Stomach (tissue), 19 donors: ENCODE data around the gene ARPP19. TPM values are rescaled to one million over a fixed set of nuclear protein-coding genes. Genes with fewer than 3 reads are reported as not detected.
A peak's percentile ranks its signal among the peaks of the same experiment; 100 is the strongest.

Experiments
- DNase-seq, 2 donors: peaks; one replicate each; pipeline versions ENCODE4 v3.0.0 to v3.0.0-alpha.2; 2013 to 2019
- H3K27ac ChIP-seq, 5 donors: fragments of 200-600 bp in 4 of 5; sonication (generic) in 4 of 5; one replicate each; pipeline ENCODE4 v1.5.1; 2013 to 2019; ENCODE audit warnings: mild to moderate bottlenecking in 1 of 5, moderate library complexity in 1 of 5
- H3K27me3 ChIP-seq, 3 donors: fragments of 200-600 bp; sonication (generic); one replicate each; pipeline ENCODE4 v1.5.1; 2017 to 2019; ENCODE audit warnings: mixed run types in 1 of 3
- H3K36me3 ChIP-seq, 4 donors: fragments of 200-600 bp; sonication (generic); 1 replicate in 3 of 4; 2 replicates in 1 of 4; pipeline ENCODE4 v1.5.1; 2016 to 2019
- H3K4me1 ChIP-seq, 4 donors: fragments of 200-600 bp; sonication (generic); one replicate each; pipeline ENCODE4 v1.5.1; 2016 to 2019
- H3K4me3 ChIP-seq, 4 donors: fragments of 200-600 bp; sonication (generic) in 3 of 4; one replicate each; pipeline ENCODE4 v1.5.1; 2016 to 2019; ENCODE audit warnings: mild to moderate bottlenecking in 1 of 4
- H3K9me3 ChIP-seq, 4 donors: fragments of 200-600 bp; sonication (generic); one replicate each; pipeline ENCODE4 v1.5.1; 2016 to 2019
- CTCF ChIP-seq, 7 experiments: fragments of 450-650 bp in 4 of 7; fragments of 200-600 bp in 3 of 7; sonication (generic) in 3 of 7; IDR thresholded peaks; one replicate each; pipeline ENCODE4 v1.5.1; 2016 to 2019; ENCODE audit warnings: antibody characterized with exemption in 7 of 7, control low read depth in 2 of 7, mild to moderate bottlenecking in 1 of 7
- EP300 ChIP-seq: sonication (generic); formaldehyde crosslinking; IDR thresholded peaks from one replicate; pipeline ENCODE4 v1.6.1; 2017; ENCODE audit warnings: antibody characterized with exemption
- POLR2A ChIP-seq, 4 donors: fragments of 450-650 bp; IDR thresholded peaks; one replicate each; pipeline ENCODE4 v1.6.1; 2016; ENCODE audit warnings: antibody characterized with exemption in 4 of 4, control low read depth in 2 of 4, mild to moderate bottlenecking in 1 of 4, moderate library complexity in 1 of 4
- POLR2AphosphoS5 ChIP-seq, 3 donors: sonication (generic); formaldehyde crosslinking; IDR thresholded peaks; one replicate each; pipeline ENCODE4 v1.6.1; 2016; ENCODE audit warnings: antibody characterized with exemption in 3 of 3
- WGBS, 5 donors: extraction: QIAGEN DNeasy Blood & Tissue Kit in 3 of 5; methylation state at CpG; one replicate each; pipeline versions ENCODE4 v1.1.5 to v1.1.7; 2013 to 2018; 5-methylcytosine and 5-hydroxymethylcytosine counted together
- intact Hi-C: fragments of 100-400 bp; cut with DNase I; formaldehyde crosslinking; loops from one replicate; pipeline ENCODE4 v1.15.1; 2023; ENCODE audit warnings: low total_unique reads
- long read RNA-seq, 10 donors: transcript quantifications; one replicate each; lab custom pipeline, GENCODE V29; 2026
- polyA plus RNA-seq, 3 donors: library from polyadenylated mRNA; stranded (reverse); fragments of 200-250 nt; gene quantifications; one replicate each; pipeline ENCODE4 v1.2.3, GENCODE V29; 2013
- total RNA-seq, 5 donors: library from RNA; depleted of rRNA; stranded (reverse); fragments of >200 nt; gene quantifications; one replicate each; pipeline versions ENCODE4 v1.1.0 to v1.2.3, GENCODE V29; 2014 to 2016
- donor health status: healthy with polysubstance abuse.
- donor health status: Bipolar disorder and iron deficiency.
- donor health status: healthy.

The ARPP19 gene, protein sequence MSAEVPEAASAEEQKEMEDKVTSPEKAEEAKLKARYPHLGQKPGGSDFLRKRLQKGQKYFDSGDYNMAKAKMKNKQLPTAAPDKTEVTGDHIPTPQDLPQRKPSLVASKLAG
- total RNA-seq, result 100 to 1,000 TPM in 2 of 5 donors, 10 to 100 TPM in 2, 1 to 10 TPM in 1; 8.4 to 263 (median 88.7) TPM
- polyA plus RNA-seq, result 10 to 100 TPM; 23.8 to 39.9 (median 34.2) TPM
- long read RNA-seq, donor 1, full-length matches to known transcripts, result 16 of 16 reads
- long read RNA-seq, donor 1, partial matches to known transcripts, result 0 of 16 reads
- long read RNA-seq, donor 1, other reads (novel, unspliced or antisense), result 0 of 16 reads
- long read RNA-seq, donor 2, full-length matches to known transcripts, result 30 of 30 reads
- long read RNA-seq, donor 2, partial matches to known transcripts, result 0 of 30 reads
- long read RNA-seq, donor 2, other reads (novel, unspliced or antisense), result 0 of 30 reads
- long read RNA-seq, donor 3, full-length matches to known transcripts, result 11 of 11 reads
- long read RNA-seq, donor 3, partial matches to known transcripts, result 0 of 11 reads
- long read RNA-seq, donor 3, other reads (novel, unspliced or antisense), result 0 of 11 reads
- long read RNA-seq, donor 4, full-length matches to known transcripts, result 5 of 5 reads
- long read RNA-seq, donor 4, partial matches to known transcripts, result 0 of 5 reads
- long read RNA-seq, donor 4, other reads (novel, unspliced or antisense), result 0 of 5 reads
- long read RNA-seq, donor 5, full-length matches to known transcripts, result 20 of 20 reads
- long read RNA-seq, donor 5, partial matches to known transcripts, result 0 of 20 reads
- long read RNA-seq, donor 5, other reads (novel, unspliced or antisense), result 0 of 20 reads
- long read RNA-seq, donor 6, full-length matches to known transcripts, result 53 of 53 reads
- long read RNA-seq, donor 6, partial matches to known transcripts, result 0 of 53 reads
- long read RNA-seq, donor 6, other reads (novel, unspliced or antisense), result 0 of 53 reads
- long read RNA-seq, donor 7, full-length matches to known transcripts, result 26 of 26 reads
- long read RNA-seq, donor 7, partial matches to known transcripts, result 0 of 26 reads
- long read RNA-seq, donor 7, other reads (novel, unspliced or antisense), result 0 of 26 reads
- long read RNA-seq, donor 8, full-length matches to known transcripts, result 25 of 25 reads
- long read RNA-seq, donor 8, partial matches to known transcripts, result 0 of 25 reads
- long read RNA-seq, donor 8, other reads (novel, unspliced or antisense), result 0 of 25 reads
- long read RNA-seq, donor 9, full-length matches to known transcripts, result 25 of 25 reads
- long read RNA-seq, donor 9, partial matches to known transcripts, result 0 of 25 reads
- long read RNA-seq, donor 9, other reads (novel, unspliced or antisense), result 0 of 25 reads
- long read RNA-seq, donor 10, full-length matches to known transcripts, result 12 of 12 reads
- long read RNA-seq, donor 10, partial matches to known transcripts, result 0 of 12 reads
- long read RNA-seq, donor 10, other reads (novel, unspliced or antisense), result 0 of 12 reads

DNA sequence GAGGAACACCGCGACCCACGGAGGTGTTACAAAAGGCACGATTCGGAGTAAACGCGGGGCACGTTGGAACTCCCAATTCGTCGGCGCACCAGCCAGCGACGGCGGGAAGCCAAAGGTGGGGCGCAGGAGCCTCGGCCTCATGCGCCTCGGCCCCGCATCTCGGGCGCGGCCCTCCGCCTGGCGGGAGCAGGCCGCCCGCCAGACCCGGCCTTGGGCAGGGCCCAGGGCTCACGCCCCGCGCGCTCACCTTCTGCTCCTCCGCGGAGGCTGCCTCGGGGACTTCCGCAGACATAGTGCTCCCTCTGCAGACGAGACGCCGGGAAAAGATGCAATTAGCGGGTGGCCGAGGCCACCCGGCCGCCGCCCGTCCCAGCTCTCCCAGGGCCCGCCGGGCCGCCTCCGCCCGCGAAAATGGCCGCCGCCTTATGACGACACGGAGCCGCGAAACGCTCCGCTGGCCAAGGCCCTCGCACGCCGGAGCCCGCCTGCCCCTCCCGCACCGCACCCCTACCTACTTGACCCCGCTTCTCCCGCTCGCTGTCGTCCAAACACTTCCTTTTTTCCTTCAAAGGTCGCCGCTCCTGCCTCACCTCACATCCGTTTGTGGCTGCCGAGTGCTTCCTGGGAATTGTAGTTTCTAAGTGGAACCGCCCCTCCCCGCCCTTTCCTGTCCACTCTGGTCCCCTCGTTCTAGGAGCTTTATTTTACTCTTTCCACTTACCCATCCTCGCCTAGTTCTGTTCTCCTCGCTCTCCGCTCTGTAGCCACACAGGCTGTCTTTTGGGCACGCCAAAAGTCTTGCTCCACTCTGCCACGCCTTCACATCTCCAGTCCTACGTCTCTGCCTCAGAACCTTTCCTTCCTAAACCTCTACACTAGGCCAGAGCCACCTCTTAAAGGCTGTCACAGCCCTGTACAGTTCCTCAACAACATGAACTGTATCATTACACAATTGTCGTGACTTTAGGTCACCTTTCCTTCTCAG is at the start of gene ARPP19:
Gene ARPP19, minus strand, starts transcription at position 430 of the 985 bp plus-strand sequence. Its CDS starts 138 bp downstream, at position 292.
- Histone ChIP-seq H3K36me3 (no peaks in the 10 kb centered on the region), H3K27ac (peak within 1 kb of the TSS; percentile 90 to 97 (median 96)), H3K9me3 (no peaks in the 10 kb centered on the region), H3K4me3 (peak within 1 kb of the TSS; percentile 61 to 69 (median 64)), H3K4me1 (peaks cover 31 to 43% (median 38%) of the 10 kb centered on the region in 4 donors), H3K27me3 (no peaks in the 10 kb centered on the region)
- intact Hi-C loops, result no loop called here
- TF ChIP-seq EP300 (no peak), POLR2A (IDR thresholded peaks at IDR 0.05) (no peak), POLR2AphosphoS5 (IDR thresholded peaks at IDR 0.05) (peak; percentile 70 to 89 (median 77)), CTCF (IDR thresholded peaks at IDR 0.05) (peak in 1 of 7 experiments; percentile 18)
- 5 to 9% (median 6%) methylated on average over 45 to 82 of the region's 82 CpGs for WGBS, 5 donors
- peak; percentile 91 to 97 for DNase-seq

DNA sequence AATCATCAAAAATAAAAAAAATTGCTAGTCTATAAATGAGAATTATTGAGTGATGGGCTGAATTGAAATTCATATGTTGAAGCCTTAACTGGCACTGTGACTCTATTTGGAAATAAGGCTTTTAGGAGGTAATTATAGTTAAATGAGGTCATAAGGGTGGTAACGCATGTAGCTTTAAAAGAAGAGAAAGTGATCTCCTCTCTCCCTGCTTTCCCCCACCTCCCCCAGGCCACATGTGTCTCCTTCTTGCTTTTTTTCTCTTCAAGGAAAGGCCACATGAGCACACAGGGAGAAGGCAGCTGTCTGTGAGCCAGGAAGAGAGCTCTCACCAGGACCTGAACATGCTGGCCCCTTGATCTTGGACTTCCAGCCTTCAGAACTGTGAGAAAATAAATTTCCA is 48.2 kb upstream of the ARPP19 start:
- H3K27me3 ChIP-seq, result no peaks in the 10 kb centered on the region
- no peak overlapping the region for H3K27ac ChIP-seq
- TF ChIP-seq CTCF (IDR thresholded peaks at IDR 0.05) (no peak), POLR2AphosphoS5 (IDR thresholded peaks at IDR 0.05) (no peak), POLR2A (IDR thresholded peaks at IDR 0.05) (no peak), EP300 (no peak)
- H3K36me3 ChIP-seq, result peaks cover 8 to 87% (median 86%) of the 10 kb centered on the region in 4 donors
- intact Hi-C loops, result no loop called here
- H3K9me3 ChIP-seq, result no peaks in the 10 kb centered on the region
- WGBS, 5 donors, result 93 to 100% (median 96%) methylated on average over 1 of the region's 1 CpG
- no peak for DNase-seq
- no peaks in the 10 kb centered on the region for H3K4me1 ChIP-seq
- no peak overlapping the region for H3K4me3 ChIP-seq

DNA sequence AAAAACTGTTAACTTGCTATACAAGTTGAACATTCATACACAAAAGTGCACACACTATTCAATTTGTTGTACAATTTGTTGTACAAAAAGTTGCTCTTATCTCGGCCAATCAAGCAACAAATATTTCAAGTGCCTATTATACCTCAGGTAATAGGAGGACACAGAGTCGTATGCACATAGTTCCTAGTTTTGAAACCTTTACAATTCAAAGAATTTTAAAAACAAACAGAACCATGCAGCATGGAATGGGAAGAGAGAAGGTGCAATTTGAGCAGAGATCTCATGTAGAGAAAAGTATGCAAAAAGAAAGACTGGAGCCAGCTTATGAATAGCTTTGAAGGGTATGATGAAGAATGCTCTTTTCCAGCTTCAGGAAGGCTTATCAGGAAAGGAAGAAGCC is 46.5 kb upstream of the ARPP19 start:
- intact Hi-C loops, result no loop called here
- DNase-seq, result no peak
- WGBS, 5 donors, result 70 to 83% (median 79%) methylated on average over 2 of the region's 2 CpGs
- H3K9me3 ChIP-seq, result no peaks in the 10 kb centered on the region
- no peak overlapping the region for H3K27ac ChIP-seq
- H3K4me3 ChIP-seq, result no peak overlapping the region
- H3K27me3 ChIP-seq, result no peaks in the 10 kb centered on the region
- H3K4me1 ChIP-seq, result no peaks in the 10 kb centered on the region
- peaks cover 20 to 91% (median 89%) of the 10 kb centered on the region in 4 donors for H3K36me3 ChIP-seq
- no peak for TF ChIP-seq EP300
- TF ChIP-seq POLR2A (IDR thresholded peaks at IDR 0.05), result no peak
- no peak for TF ChIP-seq CTCF (IDR thresholded peaks at IDR 0.05)
- no peak for TF ChIP-seq POLR2AphosphoS5 (IDR thresholded peaks at IDR 0.05)
